OCI-LY3 (cell line): ENCODE measurements around the gene IFI27.

Source experiments
- H2AFZ ChIP-seq: fragments of 200-600, 300-600 bp; shearing (Covaris generic); 2 replicates; pipeline ENCODE4 v1.6.0; 2014; ENCODE audit warnings: antibody characterized with exemption, low read depth, low read length
- H3K27ac ChIP-seq: fragments of 200-600, 300-600 bp; sonication (generic); 2 replicates; pipeline ENCODE4 v1.5.1; 2014; ENCODE audit warnings: mild to moderate bottlenecking, low read length, moderate library complexity, mixed read lengths
- H3K27me3 ChIP-seq: fragments of 200-600, 300-600 bp; sonication (generic); 2 replicates; pipeline ENCODE4 v1.6.1; 2014; ENCODE audit warnings: low read depth, low read length, mixed read lengths
- H3K36me3 ChIP-seq: fragments of 200-600, 300-600 bp; sonication (generic); replicated peaks from 2 replicates; pipeline ENCODE3; 2014; ENCODE audit warnings: low read depth, low read length, mixed read lengths
- H3K4me1 ChIP-seq: fragments of 300-600, 200-600 bp; sonication (generic); 2 replicates; pipeline ENCODE4 v1.6.1; 2014; ENCODE audit warnings: low read length, mixed read lengths
- H3K4me2 ChIP-seq: fragments of 200-600, 300-600 bp; sonication (generic); 2 replicates; pipeline ENCODE4 v1.6.1; 2014; ENCODE audit warnings: low read length, mixed read lengths
- H3K4me3 ChIP-seq: fragments of 300-600, 200-600 bp; sonication (generic); 2 replicates; pipeline ENCODE4 v1.5.1; 2014; ENCODE audit warnings: antibody characterized with exemption, mild to moderate bottlenecking, low read length, moderate library complexity
- H3K79me2 ChIP-seq: fragments of 300-600, 200-600 bp; shearing (Covaris generic); 2 replicates; pipeline ENCODE4 v1.6.1; 2014; ENCODE audit warnings: mild to moderate bottlenecking, low read length, mixed read lengths
- H3K9ac ChIP-seq: fragments of 300-600, 200-600 bp; shearing (Covaris generic); 2 replicates; pipeline ENCODE4 v1.6.0; 2014; ENCODE audit warnings: mild to moderate bottlenecking, low read length, moderate library complexity
- H3K9me3 ChIP-seq: fragments of 200-600, 300-600 bp; shearing (Covaris generic); 2 replicates; pipeline ENCODE4 v1.6.1; 2014; ENCODE audit warnings: low read length, mixed read lengths; ENCODE audit not compliant: insufficient read depth
- H4K20me1 ChIP-seq: fragments of 200-600, 300-600 bp; sonication (generic); 2 replicates; pipeline ENCODE4 v1.6.1; 2016; ENCODE audit warnings: low read length, mixed read lengths; ENCODE audit not compliant: insufficient read depth
- EZH2phosphoT487 ChIP-seq: fragments of 200-600 bp; shearing (Covaris generic); IDR thresholded peaks from 2 replicates; pipeline ENCODE4 v1.6.1; 2018; ENCODE audit warnings: antibody characterized with exemption, mixed run types, low read depth
- TF ChIP-seq, protein P1 (sequence below): fragments of 200-600, 300-600 bp; sonication (generic); IDR thresholded peaks from 2 replicates; pipeline ENCODE4 v1.5.1; 2014; ENCODE audit warnings: antibody characterized with exemption, low read length, low read depth

IFI27 gene

DNA sequence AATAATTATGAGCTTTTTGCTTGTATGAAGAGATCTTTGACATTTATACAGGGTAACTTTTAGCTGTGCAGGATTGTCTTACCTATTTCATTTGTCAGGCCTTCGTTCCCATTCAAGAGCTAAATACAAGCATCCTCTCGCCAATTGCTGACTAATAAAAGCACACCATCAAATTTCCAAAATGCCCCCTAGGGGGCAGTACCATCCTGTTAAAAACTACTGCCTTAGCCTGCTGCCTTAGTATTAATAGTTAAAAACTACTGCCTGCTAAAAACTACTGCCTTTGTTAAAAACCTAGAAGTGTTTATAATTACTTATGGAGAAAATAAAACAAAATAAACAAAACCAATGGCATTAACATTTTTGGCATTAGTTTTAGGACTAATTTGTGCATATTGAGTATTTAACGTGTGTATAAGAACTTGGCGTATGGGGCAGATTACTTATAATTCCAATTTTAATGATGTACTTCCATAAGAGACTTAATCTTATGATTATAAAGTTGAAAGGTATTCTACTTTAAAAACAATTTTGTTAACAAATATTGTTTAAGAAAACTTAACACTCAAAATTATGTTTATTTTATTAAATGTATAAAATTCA, 21.9 kb downstream of the IFI27 start:
- H3K4me2 ChIP-seq = peak overlapping the region; percentile 18; the same call in 1 of the 2 replicates
- TF ChIP-seq, protein P1, sequence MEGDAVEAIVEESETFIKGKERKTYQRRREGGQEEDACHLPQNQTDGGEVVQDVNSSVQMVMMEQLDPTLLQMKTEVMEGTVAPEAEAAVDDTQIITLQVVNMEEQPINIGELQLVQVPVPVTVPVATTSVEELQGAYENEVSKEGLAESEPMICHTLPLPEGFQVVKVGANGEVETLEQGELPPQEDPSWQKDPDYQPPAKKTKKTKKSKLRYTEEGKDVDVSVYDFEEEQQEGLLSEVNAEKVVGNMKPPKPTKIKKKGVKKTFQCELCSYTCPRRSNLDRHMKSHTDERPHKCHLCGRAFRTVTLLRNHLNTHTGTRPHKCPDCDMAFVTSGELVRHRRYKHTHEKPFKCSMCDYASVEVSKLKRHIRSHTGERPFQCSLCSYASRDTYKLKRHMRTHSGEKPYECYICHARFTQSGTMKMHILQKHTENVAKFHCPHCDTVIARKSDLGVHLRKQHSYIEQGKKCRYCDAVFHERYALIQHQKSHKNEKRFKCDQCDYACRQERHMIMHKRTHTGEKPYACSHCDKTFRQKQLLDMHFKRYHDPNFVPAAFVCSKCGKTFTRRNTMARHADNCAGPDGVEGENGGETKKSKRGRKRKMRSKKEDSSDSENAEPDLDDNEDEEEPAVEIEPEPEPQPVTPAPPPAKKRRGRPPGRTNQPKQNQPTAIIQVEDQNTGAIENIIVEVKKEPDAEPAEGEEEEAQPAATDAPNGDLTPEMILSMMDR = peak; percentile 86
- no peak for TF ChIP-seq EZH2phosphoT487
- H2AFZ ChIP-seq = no peak overlapping the region
- H3K79me2 ChIP-seq = no peaks in the 10 kb centered on the region
- H3K27me3 ChIP-seq = 0 out of 2 replicates have a peak, but pooled peaks cover 5% of the 10 kb centered on the region
- H3K27ac ChIP-seq = no peak overlapping the region
- no peak overlapping the region for H3K4me3 ChIP-seq
- H3K4me1 ChIP-seq = peaks cover 13% of the 10 kb centered on the region
- H3K9ac ChIP-seq = no peak overlapping the region
- no peaks in the 10 kb centered on the region for H4K20me1 ChIP-seq
- no peaks in the 10 kb centered on the region for H3K36me3 ChIP-seq
- no peaks in the 10 kb centered on the region for H3K9me3 ChIP-seq

DNA sequence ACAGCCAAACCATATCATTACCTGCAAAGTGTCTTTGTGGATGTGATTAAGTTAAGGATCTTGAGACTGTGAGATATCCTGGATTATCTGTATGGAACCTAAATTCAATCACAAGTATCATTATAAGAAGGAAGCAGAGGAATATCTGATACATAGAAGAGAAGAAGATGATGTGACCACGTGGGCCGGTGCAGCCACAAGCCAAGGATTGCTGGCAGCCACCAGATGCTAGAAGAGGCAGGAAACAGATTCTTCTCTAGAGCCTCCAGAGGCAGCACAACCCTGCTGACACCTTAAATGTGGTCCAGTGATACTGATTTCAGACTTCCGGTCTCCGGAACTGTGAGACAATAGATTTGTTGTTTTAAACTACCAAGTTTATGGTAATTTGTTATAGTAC, 24.9 kb downstream of the IFI27 start:
- no peak overlapping the region for H3K4me3 ChIP-seq
- peaks cover 3% of the 10 kb centered on the region for H3K4me1 ChIP-seq
- no peak overlapping the region for H2AFZ ChIP-seq
- H3K27me3 ChIP-seq = 0 out of 2 replicates have a peak, but pooled peaks cover 5% of the 10 kb centered on the region
- H3K79me2 ChIP-seq = no peaks in the 10 kb centered on the region
- TF ChIP-seq, protein P1 = no peak
- TF ChIP-seq EZH2phosphoT487 = no peak
- H3K9ac ChIP-seq = no peak overlapping the region
- H3K4me2 ChIP-seq = no peak overlapping the region
- no peaks in the 10 kb centered on the region for H4K20me1 ChIP-seq
- H3K27ac ChIP-seq = no peak overlapping the region
- no peaks in the 10 kb centered on the region for H3K36me3 ChIP-seq
- no peaks in the 10 kb centered on the region for H3K9me3 ChIP-seq

DNA sequence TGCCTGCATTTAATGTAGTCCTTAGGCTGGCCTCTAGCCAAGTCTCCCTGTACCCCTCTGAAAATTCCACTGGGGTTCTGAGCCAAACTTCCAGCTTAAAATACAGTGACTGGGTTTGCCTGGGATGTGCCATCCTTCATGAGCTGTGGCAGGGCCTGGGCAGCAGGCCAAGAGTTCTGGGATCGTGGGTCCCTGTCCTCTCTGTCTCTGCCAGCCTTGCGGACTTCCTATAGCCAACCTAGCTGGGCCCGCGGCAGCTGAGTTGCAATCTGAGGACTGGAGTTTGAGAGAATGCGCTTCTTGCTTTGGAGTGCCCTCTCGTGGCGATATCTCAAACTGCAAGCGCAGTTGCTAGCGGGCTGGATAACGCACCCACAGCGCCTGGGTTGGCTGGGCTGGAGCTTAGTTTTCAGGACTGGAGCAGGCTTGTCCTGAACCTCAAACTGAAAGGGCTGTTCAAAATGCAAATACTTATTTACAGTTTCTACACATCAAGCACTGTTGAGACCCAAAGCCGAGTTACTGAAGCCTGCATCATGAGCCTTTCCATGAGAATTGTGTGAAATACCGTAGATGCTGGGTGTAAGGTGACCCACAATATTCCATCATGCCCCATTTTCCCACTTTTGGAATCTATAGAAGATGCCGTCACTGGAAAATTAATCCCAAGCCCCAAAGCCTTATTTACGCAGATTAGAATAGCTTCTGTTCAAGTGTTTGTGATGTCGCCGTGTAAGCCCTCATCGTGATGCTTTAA, 26.2 kb downstream of the IFI27 start:
- TF ChIP-seq EZH2phosphoT487 = no peak
- TF ChIP-seq, protein P1 = peak; percentile 89
- no peaks in the 10 kb centered on the region for H3K36me3 ChIP-seq
- H3K4me3 ChIP-seq = no peak overlapping the region
- H3K4me1 ChIP-seq = peaks cover 2% of the 10 kb centered on the region; the same call in 1 of the 2 replicates
- no peaks in the 10 kb centered on the region for H3K79me2 ChIP-seq
- H3K9me3 ChIP-seq = no peaks in the 10 kb centered on the region
- H3K9ac ChIP-seq = 0 out of 2 replicates have a peak overlapping the region, but pooled peaks have one; percentile 14
- no peaks in the 10 kb centered on the region for H4K20me1 ChIP-seq
- peak overlapping the region; percentile 48 for H3K4me2 ChIP-seq
- H3K27me3 ChIP-seq = 0 out of 2 replicates have a peak, but pooled peaks cover 2% of the 10 kb centered on the region
- H3K27ac ChIP-seq = no peak overlapping the region
- peak overlapping the region; percentile 73 for H2AFZ ChIP-seq

DNA sequence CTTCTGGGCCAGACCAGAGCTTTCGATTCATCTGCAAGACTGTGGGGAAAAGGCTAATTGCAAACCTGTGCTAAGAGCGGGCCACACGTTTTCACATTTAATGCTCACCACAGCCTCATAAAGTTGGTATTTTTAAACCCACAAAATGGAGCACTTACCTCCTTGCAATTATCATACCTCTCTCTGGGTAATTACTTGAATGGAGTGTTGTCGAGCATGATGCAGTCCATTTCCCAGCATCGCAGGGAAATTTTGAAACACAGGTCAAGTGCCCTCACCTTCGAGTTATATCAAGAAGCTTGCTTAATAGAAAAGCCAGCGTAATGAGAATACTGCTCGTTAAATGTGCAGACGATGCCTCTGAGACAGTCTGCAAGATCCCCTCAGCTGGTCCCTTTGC, 27.7 kb downstream of the IFI27 start:
- no peaks in the 10 kb centered on the region for H3K9me3 ChIP-seq

More for the DNA sequence above, 27.7 kb downstream of the IFI27 start:
- Histone ChIP-seq H3K27me3 (0 out of 2 replicates have a peak, but pooled peaks cover 2% of the 10 kb centered on the region), H3K4me1 (peaks cover 2% of the 10 kb centered on the region; the same call in 1 of the 2 replicates), H4K20me1 (no peaks in the 10 kb centered on the region), H2AFZ (no peak overlapping the region), H3K27ac (no peak overlapping the region), H3K36me3 (no peaks in the 10 kb centered on the region), H3K9ac (no peak overlapping the region), H3K4me3 (no peak overlapping the region), H3K79me2 (no peaks in the 10 kb centered on the region), H3K4me2 (no peak overlapping the region)
- no peak for TF ChIP-seq EZH2phosphoT487
- TF ChIP-seq, protein P1 = no peak
